GM18505 (cell line): ENCODE data around the gene BCHE.

Experiments used
- ATAC-seq: cut with Tn5 transposase; IDR thresholded peaks from one replicate; pipeline ENCODE4 v1.9.1; 2021; ENCODE audit not compliant: unreplicated experiment
- POLR2A ChIP-seq: IDR thresholded peaks from 4 replicates; pipeline ENCODE4 v1.6.1; 2011; ENCODE audit warnings: borderline replicate concordance; ENCODE audit not compliant: insufficient read depth, insufficient read length; ENCODE audit errors: extremely low read depth

Gene BCHE

DNA sequence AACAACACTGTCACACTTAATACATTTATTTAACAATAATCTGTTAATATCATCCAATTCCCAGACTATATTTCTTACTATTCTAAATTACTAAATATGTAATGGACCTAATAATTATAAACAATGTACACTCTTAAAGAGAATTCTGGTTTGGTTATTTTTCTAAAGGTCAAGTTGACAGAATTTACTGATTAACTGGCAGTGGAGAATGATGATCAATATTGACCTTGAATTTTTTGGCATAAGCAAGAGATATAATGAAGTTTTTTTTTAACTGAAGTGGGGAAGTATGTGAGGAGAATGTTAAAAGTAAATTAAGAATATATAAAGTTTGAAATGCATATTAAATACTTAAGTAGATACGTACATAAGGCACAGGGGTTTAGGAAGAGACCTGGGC, 33.8 kb downstream of the BCHE start:
- no peak for ATAC-seq
- TF ChIP-seq POLR2A, result no peak

DNA sequence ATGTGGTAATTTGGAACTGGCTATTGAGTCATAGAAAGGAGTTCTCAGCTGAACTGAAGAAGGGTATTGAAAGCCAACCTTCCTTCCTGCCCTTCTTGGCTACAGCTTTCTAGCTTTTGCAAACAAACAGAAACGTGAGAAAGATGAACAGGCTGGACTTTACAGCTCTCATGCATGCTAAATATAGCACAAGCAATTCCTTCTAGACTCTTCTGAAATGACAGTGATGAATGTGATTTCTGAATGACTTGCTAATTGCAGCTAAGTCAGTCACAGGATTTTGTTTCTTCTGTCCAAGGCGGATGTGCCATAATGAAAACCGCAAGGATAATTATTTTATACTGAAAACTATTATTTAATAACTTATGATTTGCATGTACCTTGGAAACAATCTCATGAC, 36.3 kb downstream of the BCHE start:
- no peak for ATAC-seq
- no peak for TF ChIP-seq POLR2A

DNA sequence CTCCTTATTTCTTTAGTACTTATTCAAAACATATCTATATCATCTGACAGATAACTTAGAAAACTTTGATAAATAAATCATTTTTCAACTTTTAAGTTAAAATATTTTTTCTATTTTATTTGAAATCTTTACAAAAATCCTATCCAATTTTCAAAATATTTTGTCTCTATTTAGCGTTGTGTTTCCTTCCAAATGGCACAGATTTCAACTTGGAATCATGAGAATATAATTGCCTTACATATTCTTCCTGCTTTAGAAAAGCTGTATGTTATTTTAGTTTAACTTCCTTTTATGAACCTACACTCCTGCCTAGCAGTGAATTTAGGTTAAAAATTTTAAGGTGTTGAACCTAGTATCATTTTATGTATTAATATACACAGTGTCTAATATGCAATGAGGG, 38.2 kb downstream of the BCHE start:
- TF ChIP-seq POLR2A, result no peak
- ATAC-seq, result no peak

DNA sequence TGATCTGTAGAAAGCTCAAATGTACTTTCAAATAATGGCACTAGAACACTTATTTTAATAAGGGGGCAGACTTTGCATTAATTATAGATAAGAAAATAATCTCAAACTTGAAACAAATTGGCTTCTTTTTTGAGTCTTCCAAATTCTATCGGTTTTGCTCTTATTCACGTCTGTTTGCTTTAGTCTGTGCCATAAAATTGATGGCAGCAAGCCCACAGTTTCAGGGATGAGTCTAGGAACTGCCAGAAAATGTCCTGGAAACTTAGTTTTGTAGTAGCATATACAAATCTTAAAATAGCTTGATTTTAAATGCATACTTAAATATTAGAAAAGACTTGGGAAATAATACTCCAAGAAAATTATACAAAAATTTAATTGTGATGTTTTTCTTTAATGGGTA, 39.7 kb downstream of the BCHE start:
- no peak for TF ChIP-seq POLR2A

DNA sequence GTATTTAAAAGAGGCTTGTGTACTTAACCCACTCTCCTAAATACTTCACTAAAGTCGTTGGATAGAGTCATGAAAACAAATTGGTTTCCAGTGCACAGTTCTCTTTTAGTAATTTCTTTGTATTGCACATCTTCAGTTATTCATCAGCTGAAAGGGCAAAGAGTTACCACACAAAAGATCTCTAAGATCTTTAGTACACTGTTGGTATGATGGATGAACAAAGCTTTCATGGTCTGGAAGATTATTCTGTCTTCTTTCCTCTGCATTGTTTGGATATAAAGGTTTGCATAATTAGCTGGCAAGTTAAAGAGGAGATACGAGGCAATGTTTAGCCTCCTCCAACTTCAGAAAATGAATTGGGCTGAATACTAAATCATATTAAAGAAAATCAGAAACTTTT, 40.5 kb downstream of the BCHE start:
- TF ChIP-seq POLR2A, result no peak

More for the DNA sequence above, 39.7 kb downstream of the BCHE start:
- ATAC-seq, result no peak

DNA sequence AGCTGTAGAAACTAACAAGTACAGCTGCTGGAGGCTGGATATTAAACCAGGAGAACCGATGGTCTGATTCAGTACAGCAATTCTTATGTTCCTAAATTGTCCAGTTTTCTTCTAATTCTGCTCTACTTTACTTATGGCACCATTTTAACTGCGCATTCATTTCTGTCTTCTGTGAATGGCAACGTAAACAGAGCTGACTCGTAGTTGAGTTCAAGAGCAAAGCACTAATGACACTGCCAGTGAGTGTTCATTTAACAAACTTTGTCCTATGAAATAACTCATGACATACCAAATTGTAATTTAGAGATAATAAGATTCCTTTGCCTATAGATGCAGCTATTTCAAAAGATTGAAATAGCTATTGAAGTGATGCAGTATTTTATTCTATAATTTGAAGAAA, 48.7 kb downstream of the BCHE start:
- no peak for TF ChIP-seq POLR2A
- ATAC-seq, result no peak

More for the DNA sequence above, 40.5 kb downstream of the BCHE start:
- no peak for ATAC-seq

DNA sequence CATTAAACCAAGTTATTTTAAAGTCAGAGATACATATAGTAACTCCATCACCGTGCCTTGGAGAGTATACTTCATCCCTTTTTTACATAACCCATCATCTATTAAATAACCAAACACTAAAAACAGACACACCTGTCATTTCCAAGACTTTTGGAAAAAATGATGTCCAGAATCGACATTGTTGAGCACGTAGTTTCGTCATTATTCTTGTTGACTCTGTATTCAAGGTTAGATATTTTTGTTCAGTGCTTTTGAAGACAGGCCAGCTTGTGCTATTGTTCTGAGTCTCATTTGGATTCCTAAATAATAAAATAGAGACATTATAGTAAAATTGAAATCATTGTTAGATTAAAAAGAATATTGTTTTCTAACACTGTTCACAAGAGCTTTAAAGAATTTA, 51.2 kb downstream of the BCHE start:
- TF ChIP-seq POLR2A, result no peak
- ATAC-seq, result no peak

DNA sequence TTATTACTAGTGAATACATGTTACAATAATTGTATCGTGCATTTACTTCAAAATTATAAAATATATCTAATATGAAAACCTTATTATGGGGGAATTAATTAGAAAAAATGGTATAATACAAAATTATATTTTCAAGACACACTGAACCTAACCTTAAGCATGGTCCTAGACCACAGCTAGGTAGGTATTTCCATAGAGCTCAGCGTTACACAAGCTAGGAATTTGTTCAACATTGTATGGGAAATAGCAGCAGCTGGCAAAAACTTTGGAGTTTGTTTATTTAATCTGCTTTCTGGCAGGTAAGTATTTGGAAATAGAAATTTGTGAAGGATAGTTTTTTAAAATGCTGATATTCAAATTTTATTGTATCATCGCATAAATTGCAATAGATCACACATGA, 52.9 kb downstream of the BCHE start:
- no peak for TF ChIP-seq POLR2A
- no peak for ATAC-seq

DNA sequence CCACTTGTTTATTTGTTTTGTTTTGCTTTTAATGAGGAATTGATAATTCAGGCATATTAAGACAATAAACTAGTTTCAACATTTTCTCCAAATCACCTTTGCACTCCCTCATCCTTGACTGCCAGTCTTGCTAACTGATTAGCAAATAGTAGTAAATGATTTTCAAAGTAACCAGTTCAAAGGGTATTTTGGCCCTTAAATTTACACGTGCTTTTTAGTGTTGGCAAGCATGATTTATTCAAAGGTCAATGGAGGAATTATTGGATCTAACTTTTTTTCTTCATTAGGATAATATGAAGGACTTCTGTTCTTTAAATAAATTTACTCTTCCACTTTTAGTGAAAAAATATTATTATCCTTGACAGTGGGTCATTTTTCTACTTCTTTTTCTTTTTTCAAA, 53.8 kb downstream of the BCHE start:
- TF ChIP-seq POLR2A, result no peak
- no peak for ATAC-seq

DNA sequence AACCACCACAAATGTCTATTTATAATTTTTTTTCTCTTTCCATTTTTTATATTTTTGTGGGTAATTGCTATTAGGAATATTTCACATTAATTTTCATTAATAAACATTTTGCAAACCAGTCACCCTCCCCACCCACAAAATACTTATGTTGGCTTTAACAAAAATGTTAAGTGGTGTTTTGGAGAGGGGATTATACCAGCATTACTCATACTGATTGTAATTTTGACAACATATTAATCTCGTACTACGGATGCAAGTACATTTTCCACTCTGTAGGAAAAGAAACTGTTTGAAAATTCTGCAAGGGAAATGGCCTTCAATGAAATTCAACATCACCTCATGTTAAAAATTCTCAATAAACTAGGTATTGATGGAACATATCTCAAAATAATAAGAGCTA, 58.3 kb downstream of the BCHE start:
- no peak for ATAC-seq
- TF ChIP-seq POLR2A, result no peak

DNA sequence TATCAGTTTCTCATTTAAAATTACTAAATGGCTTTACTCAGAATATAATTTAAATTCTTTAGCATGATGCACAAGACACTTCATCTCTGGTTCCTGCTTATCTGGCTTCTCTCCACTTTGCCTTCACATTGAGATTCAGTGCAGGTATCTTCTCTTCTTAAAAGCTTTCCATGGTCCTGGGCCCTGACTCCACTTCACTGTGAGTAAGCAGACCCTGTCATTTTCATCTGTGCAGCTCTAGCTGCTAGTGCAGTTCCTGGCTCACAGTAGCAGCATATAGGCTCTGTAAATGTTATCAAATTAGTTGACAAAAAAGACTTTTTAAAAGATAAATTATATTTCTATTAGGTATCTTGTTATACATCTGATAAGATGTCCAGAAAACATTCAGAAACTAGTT, 58.8 kb downstream of the BCHE start:
- TF ChIP-seq POLR2A, result no peak
- no peak for ATAC-seq

DNA sequence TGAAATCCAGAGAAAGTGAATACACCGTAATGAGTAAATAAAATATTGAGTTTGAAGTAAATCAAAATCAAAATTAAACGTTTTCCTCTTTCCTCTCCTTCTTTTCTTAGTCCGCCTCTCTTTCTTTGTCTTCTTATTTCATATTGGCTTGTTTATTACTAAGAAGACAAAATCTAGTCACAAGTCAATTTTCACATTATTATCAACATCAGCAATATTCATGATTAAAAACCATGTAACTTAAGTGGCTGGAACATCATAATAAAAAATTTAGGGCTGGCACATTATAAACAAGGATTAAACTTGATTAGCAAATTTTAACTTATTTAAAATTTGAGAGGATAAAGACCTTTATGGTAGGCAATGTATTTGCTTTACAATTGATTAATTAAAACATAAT, 61.4 kb downstream of the BCHE start:
- ATAC-seq, result no peak
- no peak for TF ChIP-seq POLR2A

DNA sequence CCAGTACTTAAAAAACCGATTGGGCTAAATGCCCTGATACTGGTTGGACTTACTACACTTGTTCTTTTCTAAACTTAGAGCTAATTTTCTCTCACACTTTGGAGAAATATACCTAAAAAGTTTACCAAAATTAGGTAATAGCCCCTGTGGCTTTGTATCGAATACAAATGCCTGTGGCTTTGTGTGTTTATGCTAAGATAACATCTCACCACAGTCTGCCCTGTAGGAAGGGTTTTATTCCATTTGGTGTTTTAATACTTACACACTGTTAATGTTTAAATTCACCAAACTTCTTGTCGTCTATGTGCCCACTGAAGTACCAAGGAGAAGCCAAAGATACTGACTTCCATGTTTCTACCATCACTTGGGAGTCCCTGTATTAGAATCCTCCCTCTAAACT, 66.4 kb downstream of the BCHE start:
- ATAC-seq, result no peak
- TF ChIP-seq POLR2A, result no peak

DNA sequence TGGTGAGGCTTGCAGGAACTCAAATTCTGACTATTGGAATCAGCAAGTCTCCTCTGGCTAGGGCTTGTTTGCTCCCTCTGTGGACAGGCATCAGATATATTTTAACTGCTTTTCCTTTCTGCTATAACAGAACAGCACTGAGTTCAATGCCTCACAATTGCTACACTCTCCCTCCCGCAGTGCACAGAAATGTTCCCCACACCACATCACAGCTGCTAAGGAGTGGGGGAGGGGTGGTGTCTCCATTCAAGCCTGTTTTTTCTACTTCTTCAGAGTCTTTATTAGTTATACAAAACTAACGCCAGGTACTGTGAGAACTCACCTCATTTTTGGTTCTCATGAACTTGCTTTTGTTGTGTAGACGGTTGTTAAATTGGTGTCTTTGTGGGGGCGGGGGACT, 68.5 kb downstream of the BCHE start:
- no peak for TF ChIP-seq POLR2A
- no peak for ATAC-seq

DNA sequence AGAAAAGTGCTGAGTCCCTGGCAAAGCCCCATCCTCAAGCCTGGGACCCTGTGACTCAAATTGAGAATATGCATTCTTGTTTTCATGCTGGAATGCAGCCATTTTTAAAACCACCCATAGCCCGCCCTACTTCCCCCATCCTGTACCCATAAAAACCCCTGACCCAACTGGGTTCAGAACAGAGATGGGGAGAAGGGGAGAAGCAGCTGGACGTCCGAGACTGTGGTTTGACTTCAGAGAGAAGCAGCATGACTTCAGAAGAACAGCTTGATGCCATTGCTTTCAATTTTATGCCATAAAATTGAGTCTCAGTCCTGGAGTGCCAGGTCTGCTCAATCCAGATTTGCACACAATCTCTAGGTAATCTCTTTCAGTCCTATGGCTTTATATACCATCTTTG, 78.2 kb downstream of the BCHE start:
- no peak for TF ChIP-seq POLR2A
- no peak for ATAC-seq
